Keratinocyte (primary cell): Measurements from ENCODE around the gene CDC42EP5. TPM values are rescaled to one million over a fixed set of nuclear protein-coding genes. Genes with fewer than 3 reads are reported as not detected.

Experiments used
- DNase-seq: peaks from one replicate; pipeline ENCODE4 v3.0.0-alpha.2; 2011; ENCODE audit warnings: low read depth, missing footprints, low spot score
- FAIRE-seq: peaks from 2 replicates; lab custom pipeline; 2011; peaks lifted over from hg19 to GRCh38; lab: Jason Lieb, UNC
- H2AFZ ChIP-seq: 2 replicates; pipeline ENCODE4 v1.6.0; 2012; ENCODE audit warnings: low read length, control low read depth, inconsistent platforms; ENCODE audit not compliant: control insufficient read depth
- H3K27ac ChIP-seq: 2 replicates; pipeline ENCODE4 v1.5.1; 2011; ENCODE audit warnings: low read length; ENCODE audit not compliant: control insufficient read depth, insufficient read depth
- H3K27me3 ChIP-seq: 3 replicates; pipeline ENCODE4 v1.6.0; 2011; ENCODE audit warnings: low read length; ENCODE audit not compliant: control insufficient read depth, insufficient read depth; ENCODE audit errors: extremely low read depth
- H3K36me3 ChIP-seq, 2 experiments: 2 replicates in 1 of 2; 3 replicates in 1 of 2; pipeline ENCODE4 v1.5.1; 2011; ENCODE audit warnings: low read length in 2 of 2, mild to moderate bottlenecking in 1 of 2; ENCODE audit not compliant: control insufficient read depth in 2 of 2, insufficient read depth in 2 of 2; ENCODE audit errors: extremely low read depth in 1 of 2
- H3K4me1 ChIP-seq: 3 replicates; pipeline ENCODE4 v1.5.1; 2011; ENCODE audit warnings: low read length; ENCODE audit not compliant: control insufficient read depth, insufficient read depth; ENCODE audit errors: extremely low read depth
- H3K4me2 ChIP-seq: 3 replicates; pipeline ENCODE4 v1.6.0; 2011; ENCODE audit warnings: low read depth, low read length; ENCODE audit not compliant: control insufficient read depth, insufficient read depth; ENCODE audit errors: extremely low read depth
- H3K4me3 ChIP-seq, 3 experiments: fragments of 200-600 bp in 1 of 3; sonication (generic) in 1 of 3; 2 replicates in 2 of 3; 3 replicates in 1 of 3; pipeline ENCODE4 v1.5.1; 2011 to 2016; ENCODE audit warnings: low read length in 3 of 3, mild to moderate bottlenecking in 3 of 3, control low read depth in 2 of 3, inconsistent platforms in 1 of 3, low read depth in 1 of 3, mixed read lengths in 1 of 3, mixed run types in 1 of 3, moderate library complexity in 1 of 3; ENCODE audit not compliant: control insufficient read depth in 2 of 3, insufficient read depth in 2 of 3; ENCODE audit errors: extremely low read depth in 1 of 3
- H3K79me2 ChIP-seq: 2 replicates; pipeline ENCODE4 v1.6.0; 2012; ENCODE audit warnings: low read length; ENCODE audit not compliant: control insufficient read depth, insufficient read depth
- H3K9ac ChIP-seq: 3 replicates; pipeline ENCODE4 v1.6.0; 2011; ENCODE audit warnings: low read length; ENCODE audit not compliant: control insufficient read depth, insufficient read depth; ENCODE audit errors: extremely low read depth
- H3K9me1 ChIP-seq: 3 replicates; pipeline ENCODE4 v1.6.0; 2011; ENCODE audit warnings: low read length; ENCODE audit not compliant: control insufficient read depth, insufficient read depth; ENCODE audit errors: extremely low read depth
- H3K9me3 ChIP-seq: 2 replicates; pipeline ENCODE4 v1.5.1; 2012; ENCODE audit warnings: low read depth, low read length; ENCODE audit not compliant: control insufficient read depth
- H4K20me1 ChIP-seq: 3 replicates; pipeline ENCODE4 v1.6.0; 2011; ENCODE audit warnings: low read length; ENCODE audit not compliant: control insufficient read depth, insufficient read depth; ENCODE audit errors: extremely low read depth
- CTCF ChIP-seq, 3 experiments: IDR thresholded peaks in 1 of 3; conservative IDR thresholded peaks in 1 of 3; optimal IDR thresholded peaks in 1 of 3; 2 replicates in 2 of 3; 3 replicates in 1 of 3; pipeline versions ENCODE3 to v1.5.1; 2011; ENCODE audit warnings: low read length in 3 of 3, mild to moderate bottlenecking in 3 of 3, moderate library complexity in 2 of 3, control low read depth in 1 of 3, inconsistent platforms in 1 of 3; ENCODE audit not compliant: insufficient read depth in 2 of 3; ENCODE audit errors: extremely low read depth in 1 of 3
- EZH2 ChIP-seq: IDR thresholded peaks from one replicate; pipeline ENCODE4 v1.6.1; 2012; ENCODE audit warnings: inconsistent platforms, mild to moderate bottlenecking, low read length, moderate library complexity
- dilution Hi-C: fragments of 300-500 bp; cut with MboI; formaldehyde crosslinking; loops from one replicate; pipeline ENCODE4 v1.7.0; 2020; ENCODE audit warnings: low sequenced_read_pairs; ENCODE audit not compliant: extremely low pct_ligation_motif_present
- polyA plus RNA-seq, 5 experiments: library from polyadenylated mRNA; depleted of rRNA in 3 of 5; stranded (reverse) in 3 of 5; stranded (forward) in 1 of 5; unstranded in 1 of 5; fragments of >200 nt; gene quantifications; 1 replicate in 1 of 5; 2 replicates in 3 of 5; 3 replicates in 1 of 5; pipeline versions ENCODE4 v1.2.1 to v1.2.3, GENCODE V29; 2011 to 2012; ENCODE audit warnings: missing spikeins in 2 of 5, low read depth in 1 of 5, low replicate concordance in 1 of 5

Gene CDC42EP5
- polyA plus RNA-seq, 1 donor (not counting 4 experiments of a cell fraction or from before 2014, with no cell fraction given), result 8.6 TPM

- H3K79me2 ChIP-seq, result no peaks in the 10 kb centered on the region
- TF ChIP-seq EZH2, result no peak
- TF ChIP-seq CTCF (optimal IDR thresholded peaks at IDR 0.05 in 1 of 3, IDR thresholded peaks at IDR 0.05 in 1 of 3, conservative IDR thresholded peaks at IDR 0.05 in 1 of 3; ENCODE audit: extremely low read depth in 1 of 3, insufficient read depth in 2 of 3, low read length in 3 of 3), result no peak
- dilution Hi-C loops, result no loop called here
- H3K4me1 ChIP-seq, result no peaks in the 10 kb centered on the region
- FAIRE-seq (no peak), DNase-seq (no peak)
- H2AFZ ChIP-seq, result no peak overlapping the region
- H3K4me2 ChIP-seq, result no peak overlapping the region
- H3K36me3 ChIP-seq, result no peaks in the 10 kb centered on the region
- H3K27ac ChIP-seq, result no peak overlapping the region
- H3K4me3 ChIP-seq, result no peak overlapping the region
- no peak overlapping the region for H3K9ac ChIP-seq
- H3K27me3 ChIP-seq, result peaks cover 30% of the 10 kb centered on the region
- H3K9me3 ChIP-seq, result no peaks in the 10 kb centered on the region
- H3K9me1 ChIP-seq, result no peaks in the 10 kb centered on the region
- no peaks in the 10 kb centered on the region for H4K20me1 ChIP-seq
Measured at GRCh38 chr19:54424201-54424600, 48.9 kb downstream of the CDC42EP5 start.

- peaks cover 30% of the 10 kb centered on the region for H3K27me3 ChIP-seq
- FAIRE-seq, result no peak
Measured at GRCh38 chr19:54422136-54422535, 51.0 kb downstream of the CDC42EP5 start.

More at GRCh38 chr19:54422136-54422535, 51.0 kb downstream of the CDC42EP5 start:
- Histone ChIP-seq H3K4me2 (no peak overlapping the region), H3K4me3 (no peak overlapping the region), H3K4me1 (no peaks in the 10 kb centered on the region), H3K9me1 (no peaks in the 10 kb centered on the region), H3K79me2 (no peaks in the 10 kb centered on the region), H3K27ac (no peak overlapping the region), H2AFZ (no peak overlapping the region), H4K20me1 (no peaks in the 10 kb centered on the region), H3K36me3 (no peaks in the 10 kb centered on the region), H3K9ac (no peak overlapping the region), H3K9me3 (no peaks in the 10 kb centered on the region)
- TF ChIP-seq EZH2 (no peak), CTCF (optimal IDR thresholded peaks at IDR 0.05 in 1 of 3, IDR thresholded peaks at IDR 0.05 in 1 of 3, conservative IDR thresholded peaks at IDR 0.05 in 1 of 3; ENCODE audit: extremely low read depth in 1 of 3, insufficient read depth in 2 of 3, low read length in 3 of 3) (no peak)
- dilution Hi-C loops, result no loop called here
- no peak for DNase-seq
